ENCODE results near the gene TTYH3. TPM values are rescaled to one million over a fixed set of nuclear protein-coding genes. Genes with fewer than 3 reads are reported as not detected.

TTYH3 gene
- total and polyA plus RNA-seq, 2 of the 8 experiments (the other 6 are each of a cell fraction or from before 2014, with no cell fraction given) = 66.2 to 169 TPM

- TF ChIP-seq TAF1 (IDR thresholded peaks at IDR 0.05; ENCODE audit: low read depth, low read length) (no peak), CHD2 (IDR thresholded peaks at IDR 0.05; ENCODE audit: low read length) (no peak), BACH1 (IDR thresholded peaks at IDR 0.05; ENCODE audit: low read length) (no peak), EGR1 (IDR thresholded peaks at IDR 0.05; ENCODE audit: borderline replicate concordance, low read depth, low read length) (no peak), GABPA (IDR thresholded peaks at IDR 0.05; ENCODE audit: borderline replicate concordance, insufficient read depth, low read length) (peak; percentile 79; the same call in 1 of the 2 replicates), TEAD4 (IDR thresholded peaks at IDR 0.05; ENCODE audit: low read depth, low read length) (no peak), FOSL1 (IDR thresholded peaks at IDR 0.05; ENCODE audit: insufficient read depth, low read depth, low read length) (no peak), ZNF274 (IDR thresholded peaks at IDR 0.05; ENCODE audit: borderline replicate concordance, extremely low read depth, low read length) (no peak), ATF2 (IDR thresholded peaks at IDR 0.05; ENCODE audit: low read length) (no peak), RBBP5 (IDR thresholded peaks at IDR 0.05; ENCODE audit: borderline replicate concordance, low read depth, low read length) (no peak), SRF (IDR thresholded peaks at IDR 0.05; ENCODE audit: low read depth, low read length) (no peak), HDAC6 (IDR thresholded peaks at IDR 0.05; ENCODE audit: low read depth, low read length) (no peak), KDM1A (IDR thresholded peaks at IDR 0.05; ENCODE audit: borderline replicate concordance, low read length) (peak; percentile 67; the same call in 1 of the 2 replicates), SAP30 (IDR thresholded peaks at IDR 0.05; ENCODE audit: insufficient read depth, insufficient replicate concordance, low read length) (no peak)
Measured at GRCh38 chr7:2670720-2671391, 39.1 kb downstream of the TTYH3 start (continued).

Data from H1 (cell line).